Activated CD4-positive, alpha-beta T cell treated with anti-CD3 and anti-CD28 coated beads, Interleukin-2, amount 50 U/mL, for 1 hour (primary cell): Measurements from ENCODE around the gene NIF3L1.
"Not testable (repeated sequence)": the region's sequence is repeated elsewhere in the genome, so short reads cannot be mapped to it uniquely, and the experiment has no call there.

Experiments used
- DNase-seq: peaks from one replicate; pipeline ENCODE4 v3.0.0-alpha.2; 2020

The NIF3L1 gene

GRCh38 chr2:200877443-200877842, 11.7 kb upstream of the NIF3L1 start:
- DNase-seq = no peak

DNA sequence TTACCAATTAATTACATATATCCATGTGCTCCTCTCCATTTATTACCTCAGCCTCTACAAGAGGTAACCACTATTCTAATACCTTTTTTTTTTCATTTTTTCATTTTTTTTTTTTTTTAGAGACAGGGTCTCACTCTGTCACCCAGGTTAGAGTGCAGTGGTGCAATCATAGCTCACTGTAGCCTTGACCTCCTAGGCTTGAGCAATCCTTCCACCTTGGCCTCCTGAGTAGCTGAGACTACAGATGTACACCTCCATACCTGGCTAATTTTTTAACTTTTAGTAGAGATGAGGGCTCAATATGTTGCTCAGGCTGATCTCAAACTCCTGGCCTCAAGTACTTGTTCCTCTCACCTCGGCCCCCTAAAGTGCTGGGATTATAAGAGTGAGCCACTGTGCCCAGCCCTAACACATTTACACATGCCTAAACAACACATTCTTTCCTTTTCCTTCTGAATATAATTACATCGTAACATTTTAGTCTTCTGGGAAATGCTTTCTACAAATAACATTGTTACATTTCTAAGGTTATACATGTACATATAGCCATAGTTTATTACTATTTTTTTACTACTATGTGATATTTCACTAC, 10.8 kb upstream of the NIF3L1 start:
- no peak for DNase-seq

DNA sequence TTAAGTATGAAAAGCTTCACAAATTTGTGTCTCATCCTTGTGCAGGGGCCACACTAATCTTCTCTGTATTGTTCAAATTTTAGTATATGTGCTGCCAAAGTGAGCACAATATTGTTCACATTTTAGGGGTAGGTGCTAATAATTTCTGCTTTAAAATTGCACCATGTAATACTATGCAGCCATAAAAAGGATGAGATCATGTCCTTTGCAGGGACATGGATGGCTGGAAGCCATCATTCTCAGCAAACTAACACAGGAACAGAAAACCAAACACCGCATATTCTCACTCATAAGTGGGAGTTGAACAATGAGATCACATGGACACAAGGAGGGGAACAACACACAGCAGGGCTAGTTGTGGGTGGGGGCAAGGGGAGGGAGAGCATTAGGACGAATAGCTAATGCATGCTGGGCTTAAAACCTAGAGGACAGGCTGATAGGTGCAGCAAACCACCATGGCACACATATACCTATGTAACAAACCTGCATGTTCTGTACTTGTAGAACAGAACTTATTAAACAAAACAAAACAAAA, 7.4 kb upstream of the NIF3L1 start:
- not testable (repeated sequence) for DNase-seq

GRCh38 chr2:200899482-200899881, 10.3 kb downstream of the NIF3L1 start:
- DNase-seq = no peak

GRCh38 chr2:200901459-200902072, 12.4 kb downstream of the NIF3L1 start:
- peak; percentile 66 for DNase-seq

DNA sequence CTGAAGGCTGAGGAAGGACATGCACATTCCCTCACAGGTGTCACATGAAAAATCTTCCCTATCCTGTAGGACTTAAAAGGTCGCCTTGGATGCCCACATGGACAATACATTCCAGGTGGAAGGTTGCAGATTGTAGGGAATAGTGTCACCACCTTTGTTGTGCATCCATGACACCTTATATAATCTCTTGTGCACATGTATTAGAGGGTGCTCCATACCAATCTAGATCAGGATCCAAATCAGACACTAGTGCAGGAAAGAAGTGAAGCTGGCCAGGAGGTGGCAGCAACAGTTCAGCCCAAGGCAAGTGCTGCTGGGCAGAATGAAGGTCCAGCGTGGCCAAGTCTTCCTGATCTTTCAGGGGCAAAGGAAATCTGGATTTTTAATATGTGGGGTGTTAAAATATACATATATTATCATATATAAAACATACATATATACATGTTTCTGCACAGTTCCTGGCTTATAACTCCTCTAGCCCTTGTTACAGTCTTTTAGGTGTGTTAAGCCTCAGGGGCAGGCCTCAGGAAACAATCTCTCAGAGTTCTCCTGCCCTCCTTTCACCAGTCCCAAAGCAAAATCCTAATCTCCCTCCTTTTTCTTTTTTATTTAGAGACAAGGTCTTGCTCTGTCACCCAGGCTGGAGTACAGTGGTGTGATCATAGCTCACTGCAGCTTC, 16.6 kb downstream of the NIF3L1 start:
- DNase-seq = peak; percentile 46

- DNase-seq = no peak
Measured at GRCh38 chr2:200909958-200910357, 20.8 kb downstream of the NIF3L1 start.

GRCh38 chr2:200913654-200914053, 24.5 kb downstream of the NIF3L1 start:
- no peak for DNase-seq

- DNase-seq = no peak
Measured at GRCh38 chr2:200922439-200922838, 33.3 kb downstream of the NIF3L1 start.

DNA sequence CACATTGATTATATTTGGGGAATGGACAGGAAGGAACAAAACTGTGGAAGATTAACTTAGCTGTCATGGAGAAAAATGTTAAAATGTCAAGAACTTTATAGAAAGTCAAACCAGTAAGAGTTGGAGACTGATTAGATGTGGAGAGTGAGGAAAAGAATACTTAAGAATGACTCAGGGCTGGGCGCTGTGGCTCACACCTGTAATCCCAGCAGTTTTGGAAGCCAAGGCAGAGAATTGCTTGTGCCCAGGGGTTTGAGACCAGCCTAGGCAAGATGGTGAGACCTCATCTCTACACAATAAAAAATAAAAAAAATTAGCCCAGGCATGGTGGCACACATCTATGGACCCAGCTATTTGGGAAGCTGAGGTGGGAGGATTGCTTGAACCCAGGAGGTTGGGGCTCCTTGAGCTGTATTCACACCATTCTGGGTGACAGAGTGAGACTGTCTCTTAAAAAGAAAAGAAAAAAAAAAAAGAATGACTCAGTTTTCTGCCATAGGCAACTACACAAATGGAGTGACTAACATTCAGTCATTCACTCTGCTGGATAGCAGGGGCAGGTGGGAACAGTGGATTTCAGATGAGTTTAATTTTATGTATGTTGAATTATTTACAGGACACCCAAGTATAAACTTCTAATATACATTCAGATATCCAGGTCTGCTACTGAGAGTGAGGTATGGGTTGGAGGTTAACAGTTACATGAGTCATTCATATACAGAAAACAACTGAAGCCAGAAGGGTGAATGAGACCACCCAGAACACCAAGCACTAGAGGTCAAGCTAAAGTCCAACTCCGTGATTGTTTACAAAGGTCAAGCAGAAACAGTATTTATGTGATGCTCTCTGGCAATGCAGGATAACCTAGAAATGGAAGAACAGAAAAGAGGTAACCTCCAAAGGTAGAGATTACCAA, 40.4 kb downstream of the NIF3L1 start:
- DNase-seq = no peak

GRCh38 chr2:200930947-200931626, 41.9 kb downstream of the NIF3L1 start:
- DNase-seq = no peak

DNA sequence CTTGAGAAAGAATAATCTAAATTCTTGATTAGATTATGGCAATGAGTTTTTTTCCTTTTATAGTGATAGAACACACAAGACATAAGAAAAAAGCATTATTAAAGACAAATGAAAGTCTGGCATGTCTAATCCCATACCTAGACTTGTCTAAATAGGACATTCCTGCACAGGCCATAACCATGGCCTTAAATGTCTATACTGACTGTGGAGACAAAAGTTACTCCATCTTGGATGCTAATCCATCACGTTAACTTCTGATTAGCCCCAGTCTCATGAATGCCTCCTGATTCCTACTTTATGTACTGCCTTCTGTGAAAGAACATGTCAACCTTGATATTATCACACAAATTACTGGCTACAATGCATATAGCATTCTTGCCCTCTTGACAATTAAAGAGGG, 50.7 kb downstream of the NIF3L1 start:
- DNase-seq = no peak

DNA sequence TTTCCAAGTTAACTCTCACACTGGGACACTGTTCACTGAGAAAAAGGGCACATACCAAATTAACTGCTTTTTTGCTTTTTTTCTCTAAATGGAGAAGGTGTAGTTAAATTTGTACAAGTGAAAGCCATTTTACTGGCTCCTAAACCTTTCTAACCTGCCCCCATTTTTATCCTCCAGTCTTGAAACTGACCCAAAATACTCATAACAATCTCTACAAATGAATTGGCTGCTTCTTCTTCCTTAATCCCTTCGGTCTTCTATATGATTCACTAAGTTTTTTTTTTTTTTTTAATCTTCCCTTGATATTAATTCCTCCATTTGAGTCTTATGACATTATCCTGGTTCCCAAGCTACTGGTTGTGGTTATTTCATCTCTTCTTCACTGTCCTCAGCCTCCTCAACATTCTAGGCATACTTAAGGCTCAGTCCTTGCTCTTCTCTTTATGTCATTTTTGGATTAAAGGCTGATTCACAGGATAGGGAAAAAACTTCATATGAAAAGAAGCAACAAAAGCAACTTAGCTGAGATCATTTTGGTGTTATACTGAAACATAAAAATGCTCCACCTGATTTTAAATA, 54.4 kb downstream of the NIF3L1 start:
- no peak for DNase-seq

GRCh38 chr2:200944467-200945394, 55.6 kb downstream of the NIF3L1 start:
- DNase-seq = no peak

DNA sequence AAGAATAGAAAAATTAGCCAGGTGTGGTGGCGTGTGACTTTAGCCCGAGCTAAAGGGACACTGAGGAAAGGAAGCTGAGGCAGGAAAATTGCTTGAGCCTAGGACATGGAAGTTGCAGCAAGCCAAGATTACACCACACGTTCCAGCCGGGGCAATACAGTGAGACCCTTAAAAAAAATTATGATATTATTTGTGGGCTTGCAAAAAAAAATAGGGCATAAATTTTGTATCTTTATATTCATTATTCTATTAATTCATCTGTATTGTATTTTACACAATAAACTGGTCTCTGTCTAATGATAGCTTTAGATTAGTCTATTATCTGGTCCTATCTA, 56.2 kb downstream of the NIF3L1 start:
- no peak for DNase-seq

GRCh38 chr2:200950378-200950777, 61.2 kb downstream of the NIF3L1 start:
- DNase-seq = no peak
